NCI-H748 (cell line): ENCODE measurements around the gene ARMH1.
"Not testable (repeated sequence)": the region's sequence is repeated elsewhere in the genome, so short reads cannot be mapped to it uniquely, and the experiment has no call there.

Source experiments
- DNase-seq: peaks from one replicate; lab custom pipeline; 2025; ENCODE audit not compliant: unreplicated experiment; lab: John Stamatoyannopoulos, UW

ARMH1 gene

DNA sequence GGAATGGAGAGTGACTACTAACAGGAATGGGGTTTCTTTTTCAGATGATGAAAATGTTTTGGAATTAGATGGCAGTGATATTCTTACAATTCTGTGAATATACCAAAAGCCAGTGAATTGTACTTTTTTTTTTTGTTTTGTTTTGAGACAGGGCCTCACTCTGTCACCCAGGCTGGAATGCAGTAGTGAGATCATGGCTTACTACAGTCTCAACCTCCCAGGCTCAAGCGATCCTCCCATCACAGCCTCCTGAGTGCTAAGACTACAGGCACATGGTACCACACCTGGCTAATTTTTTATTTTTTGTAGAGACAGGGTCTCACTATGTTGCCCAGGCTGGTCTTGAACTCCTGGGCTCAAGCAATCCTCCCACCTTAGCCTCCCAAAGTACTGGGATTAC lies 7.8 kb upstream of the ARMH1 start:
- not testable (repeated sequence) for DNase-seq

DNA sequence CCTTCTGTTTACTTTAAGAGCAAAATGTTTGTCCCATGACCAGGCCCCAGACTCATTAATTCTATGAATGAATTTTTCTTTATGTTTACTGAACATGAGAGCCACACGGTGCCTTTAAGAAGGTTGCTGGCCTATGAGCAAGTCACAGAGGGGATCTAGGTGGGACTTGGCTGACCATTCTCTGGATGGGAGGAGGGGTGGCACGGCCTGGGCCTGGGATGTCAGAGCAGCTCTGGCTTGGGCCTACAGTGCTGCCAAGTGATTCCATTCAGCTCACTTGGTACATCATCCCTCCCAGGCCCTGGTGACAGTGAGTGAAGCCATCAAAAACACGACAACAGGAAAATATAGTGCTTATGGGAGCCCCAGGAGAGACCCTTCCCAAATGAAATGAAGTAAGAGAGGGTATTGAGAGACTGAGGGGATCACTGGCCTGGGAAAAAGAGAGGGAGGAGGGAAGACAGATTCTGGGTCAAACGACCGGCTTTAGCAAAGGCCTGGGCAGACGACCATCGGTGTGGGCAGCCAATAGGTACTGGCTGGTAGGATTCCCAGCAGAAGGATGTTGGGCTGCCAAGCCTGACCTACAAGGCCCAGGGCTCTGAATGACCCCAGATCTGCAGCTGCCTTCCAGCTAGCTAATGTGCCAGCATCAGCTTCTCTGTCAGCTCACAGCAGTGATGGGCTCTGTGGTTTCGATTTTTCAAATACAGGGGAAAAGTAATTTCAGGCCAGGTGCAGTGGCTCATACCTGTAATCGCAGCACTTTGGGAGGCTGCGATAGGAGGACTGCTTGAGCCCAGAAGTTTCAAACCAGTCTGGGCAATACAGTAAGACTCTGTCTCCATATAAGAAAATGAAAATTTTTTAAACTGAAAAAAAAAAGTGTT lies 3.5 kb upstream of the ARMH1 start:
- DNase-seq, result no peak

DNA sequence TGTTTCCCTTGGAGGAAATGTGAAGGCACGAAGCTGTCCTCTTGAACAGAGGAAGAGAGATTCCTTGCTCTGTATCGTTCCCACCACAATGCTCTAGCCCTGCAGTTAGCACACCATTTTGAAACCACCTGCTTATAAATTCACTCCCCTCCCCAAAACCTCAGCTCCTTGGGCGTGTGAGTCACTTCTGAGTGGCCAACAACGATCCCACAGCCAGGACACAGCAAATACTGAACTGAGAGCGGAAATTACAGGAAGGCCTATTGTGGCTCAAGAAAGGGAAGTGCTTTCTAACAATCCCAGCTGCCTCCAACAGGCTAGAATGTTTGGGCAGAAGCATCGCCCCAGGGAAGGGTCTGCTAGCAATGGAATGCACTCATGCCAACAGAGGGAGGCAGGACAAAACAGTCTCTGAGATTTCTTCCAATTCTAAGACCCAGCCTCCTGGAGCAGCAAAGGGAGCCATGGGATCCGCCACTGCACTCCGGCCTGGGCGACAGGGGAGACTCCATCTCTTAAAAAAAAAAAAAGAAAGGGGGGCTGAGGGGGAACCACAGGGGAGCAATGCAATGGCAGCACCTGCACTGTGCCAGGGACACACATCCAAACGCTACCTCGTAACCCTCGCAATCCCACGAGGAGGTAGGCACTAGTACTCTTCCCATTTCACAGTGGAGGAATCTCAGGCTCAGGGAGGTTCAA lies 2.1 kb upstream of the ARMH1 start:
- no peak for DNase-seq

DNA sequence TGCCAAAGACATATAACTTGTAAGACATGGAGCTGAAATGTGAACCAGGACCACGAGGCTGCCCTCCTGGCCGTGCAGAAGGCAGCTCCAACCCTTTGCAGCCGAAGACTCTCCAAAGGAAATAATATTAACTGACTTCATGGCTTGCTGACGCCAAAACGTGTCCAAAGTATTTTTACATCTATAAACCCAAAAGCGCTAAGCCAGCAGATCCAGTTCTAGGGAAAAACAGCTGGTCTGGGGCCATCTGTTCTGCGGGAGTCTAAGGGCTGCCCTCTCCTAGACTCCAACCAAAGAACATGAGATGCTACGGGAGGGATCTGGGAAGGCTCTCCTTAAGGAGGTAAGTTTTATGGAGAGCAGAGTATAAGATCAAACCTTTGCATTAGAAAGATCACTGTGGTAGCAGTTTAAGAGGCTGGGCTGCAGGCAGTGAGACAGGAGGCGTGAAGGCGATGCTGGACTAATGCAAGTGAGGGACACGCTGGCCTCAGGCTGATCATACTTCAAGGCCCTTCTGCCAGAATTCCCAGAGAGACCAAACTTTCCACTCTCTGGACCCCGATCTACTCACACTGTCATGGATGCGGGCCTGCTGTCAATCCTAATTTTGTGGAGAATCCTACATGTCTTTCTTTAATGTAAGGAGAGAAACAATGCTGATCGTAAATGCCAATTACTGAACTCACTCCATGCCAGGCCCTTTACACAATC lies 1.4 kb upstream of the ARMH1 start:
- no peak for DNase-seq

DNA sequence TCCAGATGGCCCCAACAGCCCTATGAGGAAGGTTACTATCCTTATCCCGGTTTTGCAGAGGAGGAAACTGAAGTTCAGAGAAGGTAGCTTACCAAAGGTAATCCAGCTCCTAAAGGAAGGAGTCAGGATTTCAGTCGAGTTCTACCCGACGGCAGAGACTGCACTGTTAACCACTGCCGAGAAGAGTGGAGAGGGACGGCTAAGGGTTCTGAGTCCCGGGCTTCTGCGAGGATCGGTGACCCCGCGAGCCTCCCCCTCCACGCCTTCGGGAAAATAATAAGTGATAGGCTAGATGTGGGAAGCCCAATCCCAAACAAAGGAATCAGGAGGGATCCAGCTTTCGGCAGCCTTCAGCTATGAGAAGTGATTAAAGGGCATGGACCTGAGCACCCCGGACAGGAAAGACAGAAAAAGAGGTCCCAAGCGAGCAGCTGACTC lies 820 bp upstream of the ARMH1 start:
- no peak for DNase-seq

DNA sequence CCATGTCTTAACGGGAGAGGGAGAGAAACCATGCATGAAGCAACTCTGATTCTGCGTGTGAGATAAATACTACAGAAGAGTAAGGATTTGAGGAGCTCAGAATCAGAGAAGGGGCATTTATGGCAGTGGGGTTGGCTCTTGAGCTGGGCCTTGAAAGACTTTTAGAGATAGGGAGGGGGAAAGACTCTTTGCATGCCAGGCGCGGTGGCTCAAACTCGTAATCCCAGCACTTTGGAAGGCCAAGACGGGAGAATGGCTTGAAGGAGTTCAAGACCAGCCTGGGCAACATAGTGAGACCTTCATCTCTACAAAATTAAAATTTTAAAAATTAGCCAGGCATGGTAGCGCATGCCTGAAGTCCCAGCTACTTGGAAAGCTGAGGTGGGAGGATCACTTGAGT lies 672 bp downstream of the ARMH1 start:
- no peak for DNase-seq

DNA sequence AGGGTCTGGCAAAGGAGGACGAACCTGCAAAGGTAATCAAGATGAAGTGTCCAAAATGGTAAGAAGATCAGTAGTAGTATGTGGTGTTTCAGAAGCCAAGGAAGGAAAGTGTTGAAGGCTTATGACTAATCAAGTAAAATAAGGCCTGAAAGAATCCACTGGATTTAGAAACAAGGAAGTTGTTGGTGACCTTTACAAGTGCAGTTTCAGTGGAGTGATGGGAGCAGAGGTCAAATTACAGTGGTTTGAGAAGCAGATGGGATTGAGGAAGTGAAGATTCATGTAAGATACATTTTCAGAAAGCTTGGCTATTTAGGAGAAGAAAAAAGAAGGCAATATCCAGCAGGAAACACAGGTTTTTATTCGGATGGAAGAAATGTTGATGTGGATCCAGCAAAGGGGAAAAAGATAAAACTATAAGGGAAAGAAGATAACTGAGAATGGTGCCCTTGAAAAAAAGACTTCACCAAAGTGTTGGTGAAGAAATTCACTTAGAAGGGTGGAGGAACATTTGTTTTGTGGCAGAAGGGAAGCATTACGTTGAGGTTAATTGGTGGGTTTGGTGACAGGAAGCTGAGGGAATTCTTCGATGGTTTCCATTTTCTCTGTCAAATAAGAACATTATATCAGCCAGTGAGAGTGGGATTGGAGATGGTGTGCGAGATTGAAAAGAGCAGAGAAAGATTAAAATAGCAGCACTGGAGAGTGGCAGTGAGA lies 2.1 kb downstream of the ARMH1 start:
- no peak for DNase-seq

DNA sequence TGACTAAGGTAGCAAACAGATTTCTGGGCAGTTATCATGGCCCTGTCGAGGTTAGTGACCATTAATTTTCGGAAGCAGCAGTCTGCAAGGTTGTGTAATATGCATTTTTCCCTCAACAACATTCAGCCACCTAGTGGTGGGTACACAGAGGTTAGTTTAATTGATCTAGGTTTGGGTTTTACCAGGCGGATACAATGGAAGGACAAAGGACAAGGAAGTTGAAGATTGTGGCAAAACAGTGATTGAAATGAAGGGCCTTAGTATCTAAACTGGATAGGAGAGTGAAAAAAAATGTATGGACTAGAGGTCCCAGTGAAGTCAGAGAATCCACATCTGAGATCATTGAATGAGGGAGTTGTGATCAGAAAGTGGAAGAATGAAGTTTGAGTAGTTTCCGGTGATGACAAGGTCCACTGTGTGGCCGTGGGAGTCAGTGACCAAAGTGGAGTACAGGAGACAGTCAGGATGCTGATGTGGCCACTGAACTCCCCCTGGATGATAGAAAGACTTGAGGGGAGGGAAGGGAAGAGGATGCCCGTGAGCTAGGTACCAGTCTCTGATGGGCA lies 2.8 kb downstream of the ARMH1 start:
- peak; percentile 44 for DNase-seq

DNA sequence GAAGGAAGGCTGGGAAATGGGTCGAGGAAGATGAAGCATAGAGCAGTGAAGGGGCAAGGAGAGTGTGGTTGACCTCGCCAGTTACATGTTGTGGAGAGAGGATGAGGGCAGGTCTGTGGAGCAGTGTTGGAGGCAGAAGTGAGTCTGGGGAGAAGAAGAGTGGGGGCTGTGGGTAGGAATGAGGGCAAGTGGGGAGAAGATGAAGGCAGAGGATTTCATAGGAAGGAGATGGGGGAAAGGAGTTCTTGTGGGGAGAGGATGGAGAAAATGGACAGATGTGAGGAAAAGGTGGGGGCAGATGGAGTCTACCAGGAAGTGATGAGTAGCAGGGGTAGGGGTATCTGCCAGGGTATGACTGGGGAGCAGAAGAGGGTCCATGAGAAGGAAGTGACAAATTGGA lies 3.6 kb downstream of the ARMH1 start:
- no peak for DNase-seq

DNA sequence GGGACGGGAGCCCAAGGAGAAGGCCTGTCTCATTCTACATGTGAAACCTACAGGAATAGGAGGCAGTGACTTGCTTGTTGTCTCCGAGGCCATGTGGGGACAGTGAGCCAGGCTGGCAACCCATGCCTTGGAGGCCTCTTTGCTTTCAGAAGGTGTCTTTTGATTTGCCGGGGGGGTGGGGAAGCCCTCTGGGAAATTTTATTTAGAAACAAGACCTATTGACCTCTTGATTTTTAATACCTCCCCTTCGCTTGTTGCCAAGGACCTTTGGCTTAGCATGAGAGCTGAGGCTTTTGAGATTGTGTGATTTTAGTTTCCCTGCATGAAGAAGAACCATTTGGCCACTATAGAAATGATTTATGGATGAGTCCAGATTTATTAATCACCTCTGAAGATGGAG lies 4.1 kb downstream of the ARMH1 start:
- DNase-seq, result no peak

DNA sequence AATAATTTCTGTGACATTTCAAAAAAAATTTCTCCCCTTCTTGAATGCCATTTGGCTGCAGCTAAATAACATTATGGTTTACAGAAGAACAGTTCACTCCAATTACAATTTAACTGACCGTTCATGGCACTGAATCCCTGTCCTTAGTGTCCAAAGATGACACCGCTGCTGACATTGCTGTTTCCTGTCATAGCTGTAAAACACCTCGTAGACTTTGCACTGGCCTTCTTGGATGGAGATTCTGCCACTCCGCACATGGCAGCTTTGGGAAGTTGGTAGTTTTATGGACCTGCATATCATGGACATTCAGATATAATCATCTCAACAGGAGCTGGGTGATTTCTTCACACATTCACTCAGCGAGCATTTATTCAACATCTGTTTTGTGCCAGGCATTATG lies 5.0 kb downstream of the ARMH1 start:
- no peak for DNase-seq

DNA sequence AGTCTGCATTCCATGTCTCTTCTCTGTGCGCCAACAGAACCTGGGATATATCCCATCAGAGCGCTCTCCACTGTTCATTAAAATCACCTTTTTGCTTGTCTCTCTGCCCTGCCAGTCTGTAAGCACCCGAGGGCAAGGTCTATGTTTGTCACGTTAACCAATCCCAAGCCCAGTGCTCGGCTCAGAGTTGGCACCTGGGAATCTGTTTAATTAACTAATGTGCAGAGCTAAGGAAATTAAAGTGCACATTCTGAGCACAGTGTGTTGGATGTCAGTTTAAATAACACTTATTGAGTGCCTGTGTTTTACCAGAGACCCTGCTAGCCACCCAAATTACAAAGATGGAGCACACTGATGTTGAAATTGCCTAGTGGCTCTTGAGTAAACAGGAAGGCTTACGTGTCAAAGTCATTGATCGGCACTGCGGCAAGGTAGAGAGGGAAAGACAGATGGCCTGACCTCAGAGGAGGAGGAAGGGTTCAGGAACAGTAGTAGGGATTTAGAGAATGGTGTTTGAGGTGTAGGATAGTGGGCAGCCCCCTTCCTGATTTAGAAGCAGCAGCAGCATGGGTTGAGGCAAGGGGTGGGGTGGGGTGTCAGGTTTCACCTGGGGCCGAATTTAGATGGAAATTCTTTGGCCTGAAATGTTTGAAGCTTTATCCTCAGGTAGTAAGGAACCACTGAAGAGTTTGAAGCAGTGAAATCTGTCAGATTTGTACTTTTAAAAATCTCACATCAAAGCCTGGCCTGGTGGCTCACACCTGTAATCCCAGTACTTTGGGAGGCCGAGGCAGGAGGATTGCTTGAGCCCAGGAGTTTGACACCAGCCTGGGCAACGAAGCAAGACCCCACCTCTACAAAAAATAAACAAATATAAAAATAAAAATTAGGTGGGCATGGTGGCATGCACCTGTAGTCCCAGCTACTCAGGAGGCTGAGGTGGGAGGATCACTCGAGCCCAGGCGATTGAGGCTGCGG lies 7.7 kb downstream of the ARMH1 start:
- DNase-seq, result peak; percentile 38

DNA sequence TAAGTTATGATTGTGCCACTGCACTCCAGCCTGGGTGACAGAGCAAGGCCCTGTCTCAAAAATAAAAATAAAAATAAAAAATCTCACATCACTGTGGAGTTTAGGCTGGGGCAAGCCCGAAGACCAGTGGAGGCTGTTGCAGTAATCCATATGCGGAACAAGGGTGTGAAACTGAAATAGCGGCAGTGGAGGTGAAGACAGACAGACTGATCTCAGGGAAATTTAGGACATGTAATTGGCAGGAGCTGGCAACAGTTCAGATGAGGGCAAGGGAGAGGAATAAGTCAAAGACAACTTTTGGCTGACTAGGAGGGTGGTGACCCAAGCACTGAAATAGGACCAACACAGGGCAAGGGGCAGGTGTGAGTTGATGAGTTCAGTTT lies 8.4 kb downstream of the ARMH1 start:
- DNase-seq, result no peak

DNA sequence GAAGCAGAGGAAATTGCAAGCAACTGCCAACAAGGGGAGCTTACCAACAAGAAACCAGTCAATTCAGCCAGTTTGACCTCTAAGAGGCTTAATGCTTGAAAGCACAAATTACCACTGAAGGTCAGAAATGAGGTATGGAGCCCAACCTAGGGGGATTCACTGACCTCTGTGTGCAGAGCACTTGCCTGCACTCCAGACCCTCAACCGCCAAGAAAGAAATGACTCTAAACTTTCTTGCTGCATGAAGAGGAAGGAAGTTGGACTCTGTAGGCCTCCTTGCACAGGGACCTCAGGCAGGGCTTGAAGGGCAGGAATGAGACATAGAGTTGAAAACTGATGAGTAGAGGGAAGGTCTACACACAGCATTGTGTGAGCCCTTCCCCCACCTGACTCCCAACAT lies 10.0 kb downstream of the ARMH1 start:
- no peak for DNase-seq

DNA sequence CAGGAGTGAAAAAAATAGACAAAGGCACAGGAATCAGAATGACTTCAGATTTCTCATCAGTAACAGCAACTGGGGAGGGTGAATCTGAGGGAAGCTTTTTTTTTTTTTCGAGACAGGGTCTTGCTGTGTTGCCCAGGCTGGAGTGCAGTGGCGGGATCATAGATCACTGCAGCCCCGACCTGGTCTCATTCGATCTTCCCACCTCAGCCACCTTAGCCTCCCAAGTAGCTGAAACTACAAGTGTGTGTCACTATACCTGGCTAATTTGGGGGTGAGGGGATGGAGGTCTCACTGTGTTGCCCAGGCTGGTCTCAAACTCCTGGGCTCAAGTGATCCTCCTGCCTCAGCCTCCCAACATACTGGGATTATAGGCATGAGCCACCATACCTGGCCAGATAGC lies 10.7 kb downstream of the ARMH1 start:
- DNase-seq, result no peak

DNA sequence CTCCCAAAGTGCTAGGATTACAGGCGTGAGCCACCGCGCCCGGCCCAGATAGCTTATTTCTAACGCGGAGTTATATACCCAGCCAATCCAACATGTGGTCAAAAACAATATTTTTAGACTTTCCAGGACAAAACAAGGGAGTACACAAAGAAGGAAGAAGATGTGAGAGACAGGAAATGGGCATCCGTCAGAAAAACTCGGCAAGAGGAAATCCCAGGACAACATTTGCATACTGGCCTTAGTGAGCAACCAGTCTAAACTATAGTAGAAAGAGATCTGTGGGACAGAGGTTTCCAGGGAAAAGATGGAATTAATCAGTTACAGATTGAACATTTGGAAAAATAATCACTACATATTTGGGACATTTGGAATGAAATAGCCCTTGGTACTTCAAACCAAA lies 11.4 kb downstream of the ARMH1 start:
- no peak for DNase-seq

DNA sequence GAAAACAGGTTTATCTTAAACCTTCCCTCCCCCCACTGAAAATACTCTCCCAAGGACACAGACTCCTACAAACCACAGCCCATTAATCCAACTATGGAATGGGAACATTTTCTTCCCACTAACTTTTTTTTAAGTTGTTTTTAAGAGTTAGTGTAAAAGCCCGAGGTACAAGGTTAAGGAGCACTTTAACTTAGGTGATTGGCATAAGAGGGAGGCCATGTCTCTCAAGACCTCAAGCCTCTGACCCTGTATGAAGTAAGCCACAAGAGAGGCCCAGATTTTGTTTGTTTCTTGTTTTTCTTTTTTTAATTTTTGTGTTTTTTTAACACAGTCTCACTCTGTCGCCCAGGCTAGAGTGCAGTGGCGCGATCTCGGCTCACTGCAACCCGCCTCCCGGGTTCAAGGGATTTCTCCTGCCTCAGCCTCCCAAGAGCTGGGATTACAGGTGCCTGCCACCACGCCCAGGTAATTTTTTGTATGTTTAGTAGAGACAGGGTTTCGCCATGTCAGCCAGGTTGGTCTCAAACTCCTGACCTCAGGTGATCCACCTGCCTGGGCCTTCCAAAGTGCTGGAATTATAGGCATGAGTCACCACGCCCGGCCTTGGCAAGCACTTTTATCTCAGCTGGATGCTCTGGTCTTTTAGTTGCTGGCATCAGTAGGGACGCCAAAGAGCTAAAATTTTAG lies 14.4 kb downstream of the ARMH1 start:
- DNase-seq, result no peak

DNA sequence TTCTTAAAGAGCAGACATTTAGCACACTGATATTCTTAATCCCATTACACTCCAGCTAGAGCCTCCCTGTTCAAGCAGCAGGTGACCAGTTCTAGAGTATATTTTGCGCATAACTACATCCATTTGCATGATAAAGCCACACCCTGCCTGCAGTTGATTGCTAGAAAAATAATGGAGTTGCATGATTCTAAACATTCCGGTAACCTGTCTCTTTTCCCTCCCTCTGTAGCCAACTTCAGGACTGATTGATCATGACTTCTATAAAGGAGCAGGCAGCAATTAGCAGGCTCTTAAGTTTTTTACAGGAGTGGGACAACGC lies 14.9 kb downstream of the ARMH1 start:
- DNase-seq, result no peak

DNA sequence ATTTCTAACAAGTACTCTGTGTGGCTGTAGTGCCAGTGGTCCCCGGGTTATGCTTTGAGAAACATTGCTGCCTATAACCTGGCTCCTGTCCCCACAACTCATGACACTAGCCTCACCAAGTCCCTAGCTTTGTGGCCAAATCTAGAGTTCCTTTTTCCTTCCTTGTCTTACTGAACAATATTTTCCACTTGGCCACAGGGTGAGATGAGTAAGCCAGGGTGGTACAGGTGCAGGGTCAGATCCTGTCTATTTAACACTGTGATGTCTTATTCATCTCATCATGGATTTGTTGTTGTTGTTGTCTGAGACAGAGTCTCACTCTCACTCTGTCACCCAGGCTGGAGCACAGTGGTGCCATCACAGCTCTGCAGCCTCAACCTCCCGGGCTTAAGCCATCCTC lies 18.6 kb downstream of the ARMH1 start:
- no peak for DNase-seq
